D721Med (cell line): ENCODE data around the gene TBPL1.

ENCODE experiments used
- DNase-seq: peaks from one replicate; pipeline ENCODE4 v3.0.0; 2011; ENCODE audit warnings: low spot score; ENCODE audit not compliant: insufficient read length
- FAIRE-seq: peaks from 2 replicates; lab custom pipeline; 2011; peaks lifted over from hg19 to GRCh38; lab: Jason Lieb, UNC
- CTCF ChIP-seq: IDR thresholded peaks from 2 replicates; pipeline ENCODE4 v1.5.1; 2012; ENCODE audit warnings: mild to moderate bottlenecking, control low read depth; ENCODE audit not compliant: insufficient read depth; ENCODE audit errors: missing control alignments

TBPL1 gene

GRCh38 chr6:133999305-133999704, 46.3 kb downstream of the TBPL1 start:
- TF ChIP-seq CTCF: no peak
- DNase-seq: no peak
- no peak for FAIRE-seq

- no peak for DNase-seq
- TF ChIP-seq CTCF: no peak
- FAIRE-seq: no peak
Measured at GRCh38 chr6:134000443-134000842, 47.4 kb downstream of the TBPL1 start.

- FAIRE-seq: no peak
- DNase-seq: no peak
- TF ChIP-seq CTCF: no peak
Measured at GRCh38 chr6:134002821-134003220, 49.8 kb downstream of the TBPL1 start.

GRCh38 chr6:134003542-134003951, 50.5 kb downstream of the TBPL1 start:
- no peak for TF ChIP-seq CTCF
- FAIRE-seq: no peak
- DNase-seq: no peak

- no peak for DNase-seq
Measured at GRCh38 chr6:134004714-134005113, 51.7 kb downstream of the TBPL1 start.

GRCh38 chr6:134005800-134006199, 52.8 kb downstream of the TBPL1 start:
- FAIRE-seq (no peak), DNase-seq (no peak)
- TF ChIP-seq CTCF: no peak

More at GRCh38 chr6:134004714-134005113, 51.7 kb downstream of the TBPL1 start:
- TF ChIP-seq CTCF: no peak
- FAIRE-seq: no peak

GRCh38 chr6:134007077-134007476, 54.1 kb downstream of the TBPL1 start:
- no peak for FAIRE-seq
- DNase-seq: no peak
- TF ChIP-seq CTCF: no peak
